Fibroblast of skin of right biceps (primary cell): Measurements from ENCODE around the gene DOCK4.

Experiments used
- DNase-seq: peaks from one replicate; pipeline ENCODE4 v3.0.0-alpha.2; 2013

The DOCK4 gene

DNA sequence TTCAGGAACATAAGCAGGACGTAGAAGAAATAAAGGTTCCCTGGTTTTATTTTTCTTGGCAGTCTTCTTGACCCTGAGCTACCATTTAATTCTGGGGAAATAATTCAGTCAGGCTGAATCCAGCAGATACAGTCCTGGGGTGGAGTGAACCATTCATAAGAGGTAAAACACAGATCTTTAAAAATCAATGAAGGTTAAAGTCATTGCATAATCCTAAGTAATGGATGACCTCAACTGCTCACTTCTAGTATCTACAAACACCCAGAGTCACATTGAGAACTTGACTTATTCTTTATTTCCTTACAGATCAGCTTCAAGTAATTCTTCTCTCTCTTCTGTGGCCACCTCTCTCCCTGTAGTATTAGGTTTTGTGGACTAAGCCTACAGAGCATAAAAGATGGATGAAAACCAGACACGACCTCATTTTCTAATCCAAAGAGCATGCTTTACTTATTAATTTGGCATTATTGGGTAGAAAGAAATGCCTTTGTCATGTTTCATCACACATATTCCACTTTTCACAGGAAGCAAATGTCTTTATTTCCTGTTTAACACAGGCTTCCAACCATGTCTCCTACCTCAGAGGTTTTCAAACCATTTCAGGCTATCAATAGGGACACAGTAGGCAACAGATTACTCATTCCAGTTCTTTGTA is 461.6 kb downstream of the DOCK4 start:
- DNase-seq: peak; percentile 93

DNA sequence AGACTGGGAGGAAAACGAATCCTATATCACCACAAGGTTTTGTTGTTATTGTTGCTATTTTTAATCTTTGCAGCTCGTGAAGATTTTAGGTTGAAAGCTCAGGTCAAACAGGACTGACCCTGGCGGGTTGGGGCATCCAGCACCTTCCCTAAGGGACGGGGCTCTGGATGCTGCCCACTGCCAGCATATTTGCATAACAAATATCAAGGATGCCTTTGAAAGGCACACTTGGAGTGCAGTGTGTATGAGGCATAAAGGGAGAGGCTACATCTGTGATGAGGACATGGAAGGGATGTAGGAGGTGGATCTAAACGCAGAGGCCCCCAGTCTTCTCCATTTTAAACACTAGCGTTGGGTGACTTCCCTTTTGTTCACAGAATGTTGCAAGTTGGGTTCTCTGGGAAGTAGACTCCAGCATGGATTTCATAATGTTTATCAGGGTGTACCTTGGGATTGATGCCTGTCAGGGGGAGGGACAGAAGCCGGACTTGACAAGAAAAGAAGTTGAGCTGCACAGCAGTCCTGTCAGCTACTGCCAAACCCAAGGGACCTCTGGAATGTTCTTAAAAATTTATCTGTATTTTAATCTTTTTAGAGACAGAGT is 462.9 kb downstream of the DOCK4 start:
- DNase-seq: no peak

GRCh38 chr7:111741811-111742240 is 464.4 kb downstream of the DOCK4 start:
- DNase-seq: peak; percentile 63

DNA sequence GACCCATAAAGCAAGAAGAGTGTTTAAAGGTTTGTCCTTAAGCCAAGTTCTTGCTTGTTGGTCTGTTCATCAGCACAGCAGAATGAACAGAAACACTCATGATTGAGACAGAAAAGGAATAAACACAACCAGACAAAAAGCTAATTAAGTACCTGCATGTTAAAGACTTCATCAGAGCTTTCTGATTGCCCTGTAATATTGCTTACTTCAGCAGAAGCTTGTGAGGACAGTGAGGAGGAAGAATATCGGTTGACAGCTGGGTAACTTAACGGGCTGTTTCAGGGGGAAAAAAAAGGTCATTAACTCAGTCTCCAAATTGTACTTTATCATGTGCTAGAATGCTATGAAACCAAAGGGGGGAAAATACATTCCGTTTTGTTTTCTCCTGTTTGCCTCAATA is 465.3 kb downstream of the DOCK4 start:
- no peak for DNase-seq

GRCh38 chr7:111736552-111736874 is 469.7 kb downstream of the DOCK4 start:
- DNase-seq: no peak

GRCh38 chr7:111735661-111736551 is 470.3 kb downstream of the DOCK4 start:
- DNase-seq: peak; percentile 66

DNA sequence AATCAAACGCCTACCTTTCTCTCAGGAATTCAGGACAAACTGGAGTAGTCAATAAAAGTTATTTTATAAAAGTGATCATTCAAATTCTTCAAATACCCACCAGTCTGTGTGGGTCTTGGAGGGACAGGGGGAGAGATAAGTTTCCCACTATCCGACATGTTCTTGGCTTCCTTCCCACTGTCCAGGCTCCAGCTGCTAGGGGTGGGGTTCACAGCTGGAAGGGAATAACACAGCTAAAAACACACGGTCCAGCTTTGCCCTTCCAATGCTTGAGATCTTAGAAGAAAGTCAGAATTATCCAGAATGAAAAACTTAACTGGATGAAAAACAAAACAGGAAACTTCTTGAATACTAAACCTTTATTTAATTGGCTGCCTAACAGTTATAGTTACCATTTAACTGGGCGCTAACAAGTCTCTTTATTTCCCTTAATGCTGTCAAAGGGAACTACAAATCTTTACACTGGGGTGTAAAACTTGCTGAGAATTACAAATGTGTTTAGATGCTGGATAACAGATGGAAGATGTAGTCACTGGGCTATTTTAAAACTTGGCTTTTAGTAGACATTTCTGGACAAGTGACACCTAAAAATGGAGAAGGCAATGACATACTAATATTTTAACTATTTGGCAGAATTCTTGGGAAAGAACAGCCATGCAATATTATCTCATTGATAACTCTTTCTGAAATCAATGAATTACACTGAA is 471.1 kb downstream of the DOCK4 start:
- no peak for DNase-seq

DNA sequence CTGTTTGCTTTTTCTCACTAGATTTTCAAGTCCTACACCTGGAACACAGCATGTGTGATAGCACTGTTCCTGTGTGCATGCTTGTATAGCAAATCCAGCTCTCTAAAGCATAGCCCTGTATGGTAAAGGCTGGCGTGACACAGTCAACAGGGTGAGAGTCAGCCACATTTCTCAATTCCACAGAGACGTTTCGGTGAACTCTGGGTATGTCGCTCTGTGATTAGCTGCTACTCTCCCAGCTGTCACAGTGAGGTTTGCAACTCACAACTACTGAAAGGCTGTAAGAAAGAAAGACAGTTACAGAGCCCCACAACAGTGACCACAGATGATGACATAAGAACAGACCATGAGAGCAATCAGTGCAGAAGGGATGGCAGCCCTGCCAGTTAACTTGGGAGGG is 473.3 kb downstream of the DOCK4 start:
- DNase-seq: no peak

- DNase-seq: peak; percentile 31
Measured at GRCh38 chr7:111730476-111731300, 475.5 kb downstream of the DOCK4 start.

GRCh38 chr7:111730057-111730456 is 476.1 kb downstream of the DOCK4 start:
- DNase-seq: no peak

- no peak for DNase-seq
Measured at GRCh38 chr7:111729483-111729882, 476.7 kb downstream of the DOCK4 start.

DNA sequence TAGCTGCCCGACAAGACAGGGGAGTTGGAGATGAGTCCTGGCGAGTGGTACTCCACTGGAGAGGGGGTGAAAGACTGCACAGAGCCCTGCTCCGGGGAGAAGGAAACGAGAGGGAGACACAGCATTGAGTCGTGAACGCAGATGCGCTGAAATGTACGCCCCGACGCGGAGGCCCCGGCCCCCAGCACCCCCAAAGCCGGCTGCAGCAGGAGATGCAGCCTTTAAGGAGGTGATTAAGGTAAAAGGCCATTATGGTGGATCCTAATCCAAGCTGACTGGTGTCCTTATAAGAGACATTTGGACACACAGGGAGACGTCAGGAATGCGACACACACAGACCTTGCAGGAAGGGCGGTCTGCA is 477.6 kb downstream of the DOCK4 start:
- DNase-seq: no peak

GRCh38 chr7:111727905-111728634 is 478.1 kb downstream of the DOCK4 start:
- no peak for DNase-seq

GRCh38 chr7:111718886-111719285 is 487.3 kb downstream of the DOCK4 start:
- DNase-seq: no peak

DNA sequence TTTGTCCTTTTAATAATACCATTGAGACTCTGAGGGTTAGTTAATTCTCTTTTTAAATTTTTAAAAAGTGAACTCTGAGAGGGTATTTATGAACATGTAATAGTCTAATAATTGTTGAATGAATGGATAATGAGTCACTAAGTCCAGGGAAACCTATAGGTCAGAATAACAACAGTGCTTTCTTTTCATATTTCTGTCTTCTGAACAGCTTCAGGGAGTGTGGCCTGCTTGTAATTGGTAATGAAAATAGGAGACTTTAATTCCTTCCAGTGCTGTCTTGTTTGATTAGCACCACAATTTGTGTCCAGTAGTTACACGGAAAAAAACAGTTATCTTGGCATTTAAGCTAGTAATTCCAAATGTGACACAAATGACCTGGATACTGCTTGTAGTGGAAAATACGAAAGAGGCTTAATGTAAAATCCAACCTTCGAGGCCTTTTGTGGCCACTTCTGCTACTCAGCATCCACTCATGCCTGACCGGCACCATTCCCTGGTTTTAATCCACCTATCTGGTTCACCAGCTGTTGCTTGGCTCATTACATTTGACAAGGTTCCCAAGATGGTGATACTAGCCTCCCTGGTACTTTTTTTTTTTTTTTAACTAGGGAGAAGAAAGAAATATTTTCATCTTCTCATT is 494.7 kb downstream of the DOCK4 start:
- DNase-seq: no peak

GRCh38 chr7:111710839-111711380 is 495.3 kb downstream of the DOCK4 start:
- DNase-seq: no peak

DNA sequence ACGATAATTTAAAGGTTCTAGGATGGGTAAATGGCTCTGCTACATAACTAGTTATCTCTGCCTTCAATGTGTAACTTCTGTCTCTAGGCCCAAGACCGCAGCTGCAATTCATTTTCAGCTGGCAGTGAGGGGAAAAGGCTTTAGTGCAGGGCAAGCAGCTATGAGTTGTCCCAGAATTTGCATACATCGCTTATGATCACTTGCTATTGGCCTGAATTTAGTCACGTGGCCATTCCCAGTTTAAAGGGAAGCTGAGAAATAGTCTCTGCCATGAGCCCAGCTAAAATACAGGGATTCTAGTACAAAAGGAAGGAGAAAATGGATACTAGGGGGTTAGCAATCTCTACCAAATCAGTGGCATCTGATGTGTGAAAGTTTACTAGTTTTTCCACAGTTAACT is 498.1 kb downstream of the DOCK4 start:
- no peak for DNase-seq

- no peak for DNase-seq
Measured at GRCh38 chr7:111705807-111706206, 500.4 kb downstream of the DOCK4 start.

DNA sequence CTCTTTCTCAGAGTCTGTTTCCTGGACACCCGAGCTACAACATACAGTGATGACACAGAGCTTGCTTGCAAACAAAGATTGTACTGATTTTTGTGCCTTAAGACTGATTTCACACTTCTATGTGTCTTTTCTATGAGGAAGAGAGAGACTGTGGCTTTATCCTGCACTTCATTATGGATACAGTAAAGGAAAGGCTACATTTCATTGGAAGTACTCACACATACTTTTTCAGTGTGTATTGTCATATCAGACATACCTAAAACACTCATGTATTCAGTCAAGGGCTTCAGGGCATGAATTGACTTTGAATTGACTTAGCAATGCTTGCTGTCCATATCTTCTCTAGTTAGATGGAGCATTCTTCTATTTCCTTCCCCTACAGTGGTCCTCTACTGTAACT is 508.4 kb downstream of the DOCK4 start:
- peak; percentile 10 for DNase-seq

DNA sequence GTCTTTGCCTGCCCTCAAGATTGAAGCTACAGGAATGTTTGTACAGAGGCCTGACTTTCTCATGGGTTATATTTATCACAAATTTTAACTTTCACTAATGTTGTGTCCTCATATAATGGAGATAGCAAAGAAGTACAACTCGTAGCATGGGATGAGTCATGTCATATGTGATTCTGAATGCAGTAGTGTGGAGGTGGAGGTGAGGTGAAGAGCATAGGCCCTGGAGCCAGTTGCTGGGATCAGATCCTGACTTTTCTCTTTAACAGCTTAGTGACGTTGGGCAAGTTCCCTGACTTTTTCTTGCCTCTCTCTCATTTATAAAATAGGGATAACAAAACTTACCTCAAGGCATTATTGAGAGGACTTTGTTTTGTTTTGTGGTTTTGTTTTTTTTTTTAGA is 511.8 kb downstream of the DOCK4 start:
- no peak for DNase-seq
